HFFc6 (cell line): ENCODE measurements around the gene CLIC6. TPM values are rescaled to one million over a fixed set of nuclear protein-coding genes. Genes with fewer than 3 reads are reported as not detected.

Source experiments
- DNase-seq: peaks from one replicate; pipeline ENCODE4 v3.0.0-alpha.2; 2018
- H3K27ac Mint-ChIP-seq: 2 replicates; pipeline ENCODE4 v1.8.0; 2020; ENCODE audit warnings: mild to moderate bottlenecking, mixed read lengths
- H3K27me3 Mint-ChIP-seq: 2 replicates; pipeline ENCODE4 v1.8.0; 2021; ENCODE audit warnings: mild to moderate bottlenecking, moderate library complexity, mixed read lengths; ENCODE audit not compliant: insufficient read depth
- H3K36me3 Mint-ChIP-seq: 2 replicates; pipeline ENCODE4 v1.8.0; 2021; ENCODE audit warnings: low read depth, mixed read lengths
- H3K4me1 Mint-ChIP-seq: 2 replicates; pipeline ENCODE4 v1.8.0; 2020; ENCODE audit warnings: low read depth, mixed read lengths
- H3K4me3 Mint-ChIP-seq: 2 replicates; pipeline ENCODE4 v1.8.0; 2020; ENCODE audit warnings: mild to moderate bottlenecking, moderate library complexity, mixed read lengths
- H3K9me3 Mint-ChIP-seq: 2 replicates; pipeline ENCODE4 v1.8.0; 2020; ENCODE audit warnings: mild to moderate bottlenecking, mixed read lengths
- CTCF ChIP-seq: fragments of 200-600 bp; sonication (generic); IDR thresholded peaks from 2 replicates; pipeline ENCODE4 v1.5.0; 2021; ENCODE audit warnings: antibody characterized with exemption, mild to moderate bottlenecking
- total RNA-seq, 6 experiments: library from RNA; stranded (reverse); fragmentation: NEBNext Ultra II Directional; extraction: Animal tissue kit (Norgen Biotek cat#: 25700); gene quantifications; 2 replicates in 1 of 6; 3 replicates in 5 of 6; pipeline ENCODE4 v1.2.3, GENCODE V29; 2021

The CLIC6 gene
- total RNA-seq, 6 experiments from 2014 or later: not detected

- H3K27me3 Mint-ChIP-seq: peaks cover 11% of the 10 kb centered on the region
- peak; percentile 99 for TF ChIP-seq CTCF
- H3K27ac Mint-ChIP-seq: no peak overlapping the region
- DNase-seq: peak; percentile 42
- H3K4me1 Mint-ChIP-seq: peaks cover 13% of the 10 kb centered on the region
- H3K9me3 Mint-ChIP-seq: peaks cover 6% of the 10 kb centered on the region; the same call in 1 of the 2 replicates
- H3K4me3 Mint-ChIP-seq: no peak overlapping the region
- peaks cover 4% of the 10 kb centered on the region; the same call in 1 of the 2 replicates for H3K36me3 Mint-ChIP-seq
These were observed 24.5 kb downstream of the CLIC6 start for GRCh38 chr21:34693192-34693810.

- H3K27me3 Mint-ChIP-seq: peaks cover 5% of the 10 kb centered on the region
- H3K4me3 Mint-ChIP-seq: no peak overlapping the region
- H3K9me3 Mint-ChIP-seq: peaks cover 6% of the 10 kb centered on the region; the same call in 1 of the 2 replicates
- peaks cover 4% of the 10 kb centered on the region; the same call in 1 of the 2 replicates for H3K36me3 Mint-ChIP-seq
- TF ChIP-seq CTCF: no peak
- no peak overlapping the region for H3K27ac Mint-ChIP-seq
- H3K4me1 Mint-ChIP-seq: peaks cover 18% of the 10 kb centered on the region
- no peak for DNase-seq
These were observed 26.6 kb downstream of the CLIC6 start for GRCh38 chr21:34695434-34695833.

GRCh38 chr21:34696121-34696520, 27.3 kb downstream of the CLIC6 start:
- Mint-ChIP-seq H3K27ac (no peak overlapping the region), H3K36me3 (peaks cover 4% of the 10 kb centered on the region; the same call in 1 of the 2 replicates), H3K4me3 (no peak overlapping the region), H3K9me3 (peaks cover 6% of the 10 kb centered on the region; the same call in 1 of the 2 replicates), H3K4me1 (peaks cover 19% of the 10 kb centered on the region), H3K27me3 (peaks cover 5% of the 10 kb centered on the region)
- DNase-seq: no peak
- TF ChIP-seq CTCF: no peak

GRCh38 chr21:34697826-34698225, 29.0 kb downstream of the CLIC6 start:
- TF ChIP-seq CTCF: no peak
- Mint-ChIP-seq H3K4me1 (peaks cover 36% of the 10 kb centered on the region), H3K36me3 (peaks cover 4% of the 10 kb centered on the region; the same call in 1 of the 2 replicates), H3K9me3 (peaks cover 6% of the 10 kb centered on the region; the same call in 1 of the 2 replicates), H3K4me3 (no peak overlapping the region), H3K27me3 (peaks cover 3% of the 10 kb centered on the region), H3K27ac (no peak overlapping the region)
- no peak for DNase-seq

GRCh38 chr21:34698270-34699015, 29.6 kb downstream of the CLIC6 start:
- no peak for TF ChIP-seq CTCF
- no peak for DNase-seq
- Mint-ChIP-seq H3K27ac (no peak overlapping the region), H3K27me3 (peaks cover 3% of the 10 kb centered on the region), H3K9me3 (peaks cover 6% of the 10 kb centered on the region; the same call in 1 of the 2 replicates), H3K4me1 (peaks cover 37% of the 10 kb centered on the region), H3K4me3 (no peak overlapping the region), H3K36me3 (peaks cover 4% of the 10 kb centered on the region)
